ENCODE results near the gene IQSEC1. TPM values are rescaled to one million over a fixed set of nuclear protein-coding genes. Genes with fewer than 3 reads are reported as not detected.

IQSEC1 gene
- polyA plus RNA-seq, 1 donor = 40.0 TPM

GRCh38 chr3:12935861-12936830, 137.1 kb downstream of the IQSEC1 start:
- DNase-seq (ENCODE audit: low read depth) = no peak

GRCh38 chr3:12935023-12935860, 138.0 kb downstream of the IQSEC1 start:
- DNase-seq (ENCODE audit: low read depth) = no peak

GRCh38 chr3:12934431-12934830, 138.8 kb downstream of the IQSEC1 start:
- DNase-seq (ENCODE audit: low read depth) = no peak

- DNase-seq (ENCODE audit: low read depth) = no peak
Measured at GRCh38 chr3:12933901-12934300, 139.3 kb downstream of the IQSEC1 start.

- no peak for DNase-seq (ENCODE audit: low read depth)
Measured at GRCh38 chr3:12932754-12933153, 140.5 kb downstream of the IQSEC1 start.

GRCh38 chr3:12932347-12932746, 140.9 kb downstream of the IQSEC1 start:
- no peak for DNase-seq (ENCODE audit: low read depth)

- no peak for DNase-seq (ENCODE audit: low read depth)
Measured at GRCh38 chr3:12931273-12931905, 141.8 kb downstream of the IQSEC1 start.

GRCh38 chr3:12929801-12930200, 143.4 kb downstream of the IQSEC1 start:
- DNase-seq (ENCODE audit: low read depth) = no peak

- DNase-seq (ENCODE audit: low read depth) = no peak
Measured at GRCh38 chr3:12926660-12927059, 146.6 kb downstream of the IQSEC1 start.

GRCh38 chr3:12925648-12926047, 147.6 kb downstream of the IQSEC1 start:
- no peak for DNase-seq (ENCODE audit: low read depth)

- no peak for DNase-seq (ENCODE audit: low read depth)
Measured at GRCh38 chr3:12924437-12924836, 148.8 kb downstream of the IQSEC1 start.

GRCh38 chr3:12922881-12923431, 150.3 kb downstream of the IQSEC1 start:
- no peak for DNase-seq (ENCODE audit: low read depth)

GRCh38 chr3:12922306-12922705, 150.9 kb downstream of the IQSEC1 start:
- DNase-seq (ENCODE audit: low read depth) = no peak

- no peak for DNase-seq (ENCODE audit: low read depth)
Measured at GRCh38 chr3:12921736-12922135, 151.5 kb downstream of the IQSEC1 start.

- no peak for DNase-seq (ENCODE audit: low read depth)
Measured at GRCh38 chr3:12920967-12921366, 152.3 kb downstream of the IQSEC1 start.

GRCh38 chr3:12919205-12919604, 154.0 kb downstream of the IQSEC1 start:
- no peak for DNase-seq (ENCODE audit: low read depth)

GRCh38 chr3:12918231-12918630, 155.0 kb downstream of the IQSEC1 start:
- DNase-seq (ENCODE audit: low read depth) = no peak

GRCh38 chr3:12916159-12916558, 157.1 kb downstream of the IQSEC1 start:
- no peak for DNase-seq (ENCODE audit: low read depth)

- DNase-seq (ENCODE audit: low read depth) = no peak
Measured at GRCh38 chr3:12914088-12914487, 159.1 kb downstream of the IQSEC1 start.

- DNase-seq (ENCODE audit: low read depth) = no peak
Measured at GRCh38 chr3:12911881-12912415, 161.3 kb downstream of the IQSEC1 start.

GRCh38 chr3:12910356-12911099, 162.7 kb downstream of the IQSEC1 start:
- no peak for DNase-seq (ENCODE audit: low read depth)

Data from forelimb muscle (tissue), 1 donor.